Kidney glomerular epithelial cell (primary cell): ENCODE measurements around the gene TOP1.
"Not testable (repeated sequence)": the region's sequence is repeated elsewhere in the genome, so short reads cannot be mapped to it uniquely, and the experiment has no call there.

Experiments used
- DNase-seq: peaks from one replicate; lab custom pipeline; 2025; lab: John Stamatoyannopoulos, UW

Gene TOP1

GRCh38 chr20:41003936-41004294 is 24.7 kb upstream of the TOP1 start:
- not testable (repeated sequence) for DNase-seq

GRCh38 chr20:41004531-41005360 is 23.9 kb upstream of the TOP1 start:
- no peak for DNase-seq

- peak; percentile 69 for DNase-seq
Observed at GRCh38 chr20:41005361-41005729, 23.3 kb upstream of the TOP1 start.

- no peak for DNase-seq
Observed at GRCh38 chr20:41006126-41006935, 22.3 kb upstream of the TOP1 start.

GRCh38 chr20:41006936-41007474 is 21.6 kb upstream of the TOP1 start:
- DNase-seq = no peak

- no peak for DNase-seq
Observed at GRCh38 chr20:41007481-41007880, 21.1 kb upstream of the TOP1 start.

- DNase-seq = no peak
Observed at GRCh38 chr20:41009946-41010345, 18.7 kb upstream of the TOP1 start.

- no peak for DNase-seq
Observed at GRCh38 chr20:41011551-41012067, 17.0 kb upstream of the TOP1 start.

GRCh38 chr20:41014561-41015088 is 14.0 kb upstream of the TOP1 start:
- no peak for DNase-seq

GRCh38 chr20:41017448-41018042 is 11.1 kb upstream of the TOP1 start:
- DNase-seq = no peak

GRCh38 chr20:41018153-41018552 is 10.5 kb upstream of the TOP1 start:
- DNase-seq = no peak

GRCh38 chr20:41023549-41023948 is 5.1 kb upstream of the TOP1 start:
- DNase-seq = no peak

GRCh38 chr20:41027366-41027765 is 1.3 kb upstream of the TOP1 start:
- no peak for DNase-seq

- no peak for DNase-seq
Observed at GRCh38 chr20:41027872-41028358, 707 bp upstream of the TOP1 start.

GRCh38 chr20:41029150-41029901 is 704 bp downstream of the TOP1 start:
- peak; percentile 35 for DNase-seq

- no peak for DNase-seq
Observed at GRCh38 chr20:41030061-41030460, 1.4 kb downstream of the TOP1 start.

GRCh38 chr20:41030531-41031242 is 2.1 kb downstream of the TOP1 start:
- DNase-seq = no peak

GRCh38 chr20:41031243-41031619 is 2.6 kb downstream of the TOP1 start:
- DNase-seq = no peak

GRCh38 chr20:41032271-41032670 is 3.6 kb downstream of the TOP1 start:
- no peak for DNase-seq

GRCh38 chr20:41034239-41034638 is 5.6 kb downstream of the TOP1 start:
- DNase-seq = no peak

- DNase-seq = no peak
Observed at GRCh38 chr20:41035207-41035606, 6.6 kb downstream of the TOP1 start.
